ENCODE measurements around the gene NEU4.
"Not testable (repeated sequence)": the region's sequence is repeated elsewhere in the genome, so short reads cannot be mapped to it uniquely, and the experiment has no call there.

NEU4 gene

GRCh38 chr2:241813644-241814392 lies 4.8 kb downstream of the NEU4 start:
- no peak for DNase-seq (ENCODE audit: low read depth in 2 of 2)

GRCh38 chr2:241814393-241814642 lies 5.3 kb downstream of the NEU4 start:
- DNase-seq (ENCODE audit: low read depth in 2 of 2) = no peak

GRCh38 chr2:241814643-241815476 lies 5.9 kb downstream of the NEU4 start:
- DNase-seq (ENCODE audit: low read depth in 2 of 2) = no peak

- DNase-seq (ENCODE audit: low read depth in 2 of 2) = no peak
These were observed 6.8 kb downstream of the NEU4 start for GRCh38 chr2:241815477-241816430.

- no peak for DNase-seq (ENCODE audit: low read depth in 2 of 2)
These were observed 7.6 kb downstream of the NEU4 start for GRCh38 chr2:241816431-241817121.

- no peak for DNase-seq (ENCODE audit: low read depth in 2 of 2)
These were observed 8.3 kb downstream of the NEU4 start for GRCh38 chr2:241817126-241817820.

GRCh38 chr2:241817821-241818215 lies 8.8 kb downstream of the NEU4 start:
- DNase-seq (ENCODE audit: low read depth in 2 of 2) = not testable (repeated sequence)

GRCh38 chr2:241818229-241818942 lies 9.4 kb downstream of the NEU4 start:
- DNase-seq (ENCODE audit: low read depth in 2 of 2) = no peak

GRCh38 chr2:241818943-241819270 lies 9.9 kb downstream of the NEU4 start:
- DNase-seq (ENCODE audit: low read depth in 2 of 2) = no peak

GRCh38 chr2:241819947-241820624 lies 11.1 kb downstream of the NEU4 start:
- not testable (repeated sequence) for DNase-seq (ENCODE audit: low read depth in 2 of 2)

GRCh38 chr2:241820625-241821384 lies 11.8 kb downstream of the NEU4 start:
- DNase-seq (ENCODE audit: low read depth in 2 of 2) = no peak

GRCh38 chr2:241821460-241822263 lies 12.7 kb downstream of the NEU4 start:
- no peak for DNase-seq (ENCODE audit: low read depth in 2 of 2)

GRCh38 chr2:241822264-241822623 lies 13.3 kb downstream of the NEU4 start:
- no peak for DNase-seq (ENCODE audit: low read depth in 2 of 2)

- DNase-seq (ENCODE audit: low read depth in 2 of 2) = not testable (repeated sequence)
These were observed 14.8 kb downstream of the NEU4 start for GRCh38 chr2:241823531-241824437.

- DNase-seq (ENCODE audit: low read depth in 2 of 2) = no peak
These were observed 18.4 kb downstream of the NEU4 start for GRCh38 chr2:241827394-241827793.

GRCh38 chr2:241833101-241833663 lies 24.2 kb downstream of the NEU4 start:
- DNase-seq (ENCODE audit: low read depth in 2 of 2) = no peak

Measured in stimulated activated CD8-positive, alpha-beta memory T cell treated with anti-CD3 and anti-CD28 coated beads, Interleukin-7, amount 100 ng/mL, for 1 hour (primary cell).